Kidney (tissue), 14 donors: ENCODE data around the gene LMBRD2. TPM values are rescaled to one million over a fixed set of nuclear protein-coding genes. Genes with fewer than 3 reads are reported as not detected.

Source experiments
- DNase-seq, 5 donors: peaks; one replicate each; pipeline ENCODE4 v3.0.0-alpha.2; 2013 to 2020
- FAIRE-seq: peaks from 2 replicates; lab custom pipeline; 2012; peaks lifted over from hg19 to GRCh38; lab: Jason Lieb, UNC
- H3K27ac ChIP-seq, 2 donors: one replicate each; pipeline ENCODE4 v1.7.0; 2013; ENCODE audit warnings: low read depth in 2 of 2, low read length in 2 of 2, inconsistent platforms in 1 of 2
- H3K27me3 ChIP-seq: one replicate; pipeline ENCODE4 v1.7.1; 2013; ENCODE audit warnings: low read length, inconsistent platforms; ENCODE audit not compliant: control insufficient read depth, insufficient read depth
- H3K36me3 ChIP-seq, 3 donors: one replicate each; pipeline versions ENCODE4 v1.7.0 to v1.7.1; 2013; ENCODE audit warnings: low read length in 3 of 3, control low read depth in 1 of 3, inconsistent platforms in 1 of 3; ENCODE audit not compliant: insufficient read depth in 3 of 3, control insufficient read depth in 2 of 3
- H3K4me1 ChIP-seq, 3 donors: one replicate each; pipeline versions ENCODE4 v1.7.0 to v1.7.1; 2013; ENCODE audit warnings: low read length in 3 of 3, inconsistent platforms in 1 of 3, low read depth in 1 of 3; ENCODE audit not compliant: control insufficient read depth in 2 of 3, insufficient read depth in 2 of 3
- H3K4me3 ChIP-seq, 3 donors: one replicate each; pipeline versions ENCODE4 v1.7.0 to v1.8.1; 2013; ENCODE audit warnings: low read length in 3 of 3, control low read depth in 1 of 3, inconsistent platforms in 1 of 3
- H3K9ac ChIP-seq, 3 donors: one replicate each; pipeline versions ENCODE4 v1.7.0 to v1.7.1; 2013; ENCODE audit warnings: low read length in 3 of 3, control low read depth in 1 of 3, inconsistent platforms in 1 of 3
- H3K9me3 ChIP-seq, 3 donors: one replicate each; pipeline versions ENCODE4 v1.7.0 to v1.7.1; 2013; ENCODE audit warnings: low read length in 3 of 3, control low read depth in 1 of 3, inconsistent platforms in 1 of 3; ENCODE audit not compliant: control insufficient read depth in 2 of 3, insufficient read depth in 1 of 3
- CTCF ChIP-seq: IDR thresholded peaks from 3 replicates; pipeline ENCODE4 v1.5.1; 2012; ENCODE audit warnings: mild to moderate bottlenecking, moderate library complexity, borderline replicate concordance; ENCODE audit not compliant: insufficient read depth; ENCODE audit errors: extremely low read depth
- intact Hi-C: fragments of 100-400 bp; cut with DNase I; formaldehyde crosslinking; loops from one replicate; pipeline ENCODE4 v1.11.1; 2022
- polyA plus RNA-seq: library from polyadenylated mRNA; stranded (reverse); fragments of 350-450 nt; fragmentation: Illumina TruSeq; extraction: RNeasy Lipid Tissue Mini Kit (QIAGEN cat#74804); gene quantifications from one replicate; pipeline ENCODE4 v1.2.3, GENCODE V29; 2014; ENCODE audit warnings: low read depth, low replicate concordance; ENCODE audit not compliant: insufficient read depth
- total RNA-seq: library from RNA; stranded (reverse); fragmentation: NEBNext Ultra II Directional; extraction: Animal tissue kit (Norgen Biotek cat#: 25700); gene quantifications from one replicate; pipeline ENCODE4 v1.2.1, GENCODE V29; 2021
- donor health status: control.
- donor health status: control.
- donor health status: control.
- donor health status: control.
- donor health status: control.
- donor health status: DM: yes; HTN: yes; CAD: no.
- donor health status: Normal renal cell carcinoma (clear cell type).

The LMBRD2 gene
- total and polyA plus RNA-seq, 2 donors from 2014 or later = 4.0 to 13.6 TPM

GRCh38 chr5:36162810-36163486 lies 11.3 kb upstream of the LMBRD2 start:
- H3K9me3 ChIP-seq = no peaks in the 10 kb centered on the region
- no peaks in the 10 kb centered on the region for H3K4me1 ChIP-seq
- DNase-seq (no peak), FAIRE-seq (no peak)
- no peak overlapping the region for H3K9ac ChIP-seq
- no peak overlapping the region for H3K27ac ChIP-seq
- intact Hi-C loops = no loop called here
- peaks cover 3 to 23% (median 20%) of the 10 kb centered on the region in 3 donors for H3K36me3 ChIP-seq
- no peak for TF ChIP-seq CTCF
- no peaks in the 10 kb centered on the region for H3K27me3 ChIP-seq
- H3K4me3 ChIP-seq = no peak overlapping the region

GRCh38 chr5:36161361-36161760 lies 9.7 kb upstream of the LMBRD2 start:
- intact Hi-C loops = no loop called here
- Histone ChIP-seq H3K4me1 (no peaks in the 10 kb centered on the region), H3K9ac (no peak overlapping the region), H3K27ac (no peak overlapping the region), H3K4me3 (no peak overlapping the region), H3K27me3 (no peaks in the 10 kb centered on the region), H3K36me3 (peaks cover 6 to 18% (median 14%) of the 10 kb centered on the region in 3 donors), H3K9me3 (no peaks in the 10 kb centered on the region)
- DNase-seq (no peak), FAIRE-seq (no peak)
- TF ChIP-seq CTCF = no peak

GRCh38 chr5:36160617-36161016 lies 8.9 kb upstream of the LMBRD2 start:
- no peak overlapping the region for H3K27ac ChIP-seq
- peaks cover 6 to 16% (median 14%) of the 10 kb centered on the region in 3 donors for H3K36me3 ChIP-seq
- no peak for TF ChIP-seq CTCF
- H3K4me3 ChIP-seq = no peak overlapping the region
- no peaks in the 10 kb centered on the region for H3K27me3 ChIP-seq
- intact Hi-C loops = no loop called here
- no peaks in the 10 kb centered on the region for H3K4me1 ChIP-seq
- DNase-seq = no peak
- FAIRE-seq = no peak
- no peak overlapping the region for H3K9ac ChIP-seq
- H3K9me3 ChIP-seq = no peaks in the 10 kb centered on the region
